NCI-H345 treated with DMSO at 0.1 percent for 48 hours (cell line): Measurements from ENCODE around the gene C9.
"Not testable (repeated sequence)": the region's sequence is repeated elsewhere in the genome, so short reads cannot be mapped to it uniquely, and the experiment has no call there.

Source experiments
- DNase-seq: peaks from one replicate; lab custom pipeline; 2025; ENCODE audit not compliant: unreplicated experiment; lab: John Stamatoyannopoulos, UW

C9 gene

GRCh38 chr5:39333104-39333503 lies 31.2 kb downstream of the C9 start:
- no peak for DNase-seq

GRCh38 chr5:39331861-39332381 lies 32.4 kb downstream of the C9 start:
- DNase-seq: no peak

GRCh38 chr5:39328731-39329130 lies 35.6 kb downstream of the C9 start:
- DNase-seq: no peak

- no peak for DNase-seq
Observed at GRCh38 chr5:39323542-39323941, 40.8 kb downstream of the C9 start.

GRCh38 chr5:39319395-39319794 lies 44.9 kb downstream of the C9 start:
- DNase-seq: no peak

- not testable (repeated sequence) for DNase-seq
Observed at GRCh38 chr5:39316464-39316863, 47.8 kb downstream of the C9 start.

- DNase-seq: no peak
Observed at GRCh38 chr5:39315995-39316394, 48.3 kb downstream of the C9 start.

GRCh38 chr5:39314591-39314990 lies 49.7 kb downstream of the C9 start:
- DNase-seq: no peak

- no peak for DNase-seq
Observed at GRCh38 chr5:39309534-39309933, 54.8 kb downstream of the C9 start.

- no peak for DNase-seq
Observed at GRCh38 chr5:39302472-39302871, 61.8 kb downstream of the C9 start.

GRCh38 chr5:39301406-39301805 lies 62.9 kb downstream of the C9 start:
- no peak for DNase-seq

- DNase-seq: no peak
Observed at GRCh38 chr5:39299962-39300361, 64.3 kb downstream of the C9 start.

- DNase-seq: no peak
Observed at GRCh38 chr5:39294736-39295135, 69.6 kb downstream of the C9 start.

GRCh38 chr5:39284552-39284951 lies 79.7 kb downstream of the C9 start:
- DNase-seq: no peak

- DNase-seq: no peak
Observed at GRCh38 chr5:39283231-39283818, 81.0 kb downstream of the C9 start.

GRCh38 chr5:39282561-39282960 lies 81.7 kb downstream of the C9 start:
- DNase-seq: no peak

GRCh38 chr5:39275865-39276264 lies 88.4 kb downstream of the C9 start:
- not testable (repeated sequence) for DNase-seq

GRCh38 chr5:39274398-39275085 lies 89.8 kb downstream of the C9 start:
- no peak for DNase-seq

GRCh38 chr5:39273314-39273954 lies 90.9 kb downstream of the C9 start:
- no peak for DNase-seq

- DNase-seq: not testable (repeated sequence)
Observed at GRCh38 chr5:39272869-39273231, 91.4 kb downstream of the C9 start.

- DNase-seq: no peak
Observed at GRCh38 chr5:39270225-39270848, 94.0 kb downstream of the C9 start.

- DNase-seq: no peak
Observed at GRCh38 chr5:39267186-39267585, 97.1 kb downstream of the C9 start.
